AML-193 (cell line): ENCODE measurements around the gene ATXN1.
"Not testable (repeated sequence)": the region's sequence is repeated elsewhere in the genome, so short reads cannot be mapped to it uniquely, and the experiment has no call there.

Experiments used
- DNase-seq, 2 experiments: peaks; one replicate each; lab custom pipeline; 2025; lab: John Stamatoyannopoulos, UW

The ATXN1 gene

DNA sequence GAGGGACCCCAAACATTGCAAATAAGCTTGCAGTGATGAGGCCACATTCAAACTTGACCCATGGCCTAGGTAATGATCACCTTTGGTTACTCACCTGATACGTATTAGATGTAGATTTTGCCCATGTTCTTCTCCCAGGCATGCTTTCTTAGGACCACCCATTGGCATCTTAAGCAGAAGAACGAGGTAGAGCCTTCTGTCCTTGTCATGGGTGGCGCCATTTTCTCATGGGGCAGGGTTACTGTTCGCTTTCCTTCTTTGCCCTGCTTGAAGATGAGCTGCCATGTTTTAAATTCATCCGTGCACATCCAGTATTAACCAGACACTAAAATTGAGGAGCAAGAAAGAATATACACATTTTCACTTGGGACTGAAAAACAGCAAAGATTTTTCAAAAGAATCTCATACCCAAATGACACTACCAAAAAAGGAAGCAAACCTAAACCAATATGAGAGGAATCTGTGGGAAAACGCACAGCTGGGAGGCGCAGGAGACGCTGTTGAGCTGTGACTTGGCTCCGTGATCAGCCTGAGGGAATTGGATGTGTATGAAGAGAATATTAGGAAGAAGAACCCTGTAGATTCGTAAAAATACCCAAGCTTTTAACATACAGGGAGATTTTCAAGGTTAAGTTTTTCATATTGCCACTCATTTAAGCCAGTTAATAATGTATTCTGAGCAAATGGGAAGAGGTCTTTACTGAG, 486.2 kb downstream of the ATXN1 start:
- no peak for DNase-seq

DNA sequence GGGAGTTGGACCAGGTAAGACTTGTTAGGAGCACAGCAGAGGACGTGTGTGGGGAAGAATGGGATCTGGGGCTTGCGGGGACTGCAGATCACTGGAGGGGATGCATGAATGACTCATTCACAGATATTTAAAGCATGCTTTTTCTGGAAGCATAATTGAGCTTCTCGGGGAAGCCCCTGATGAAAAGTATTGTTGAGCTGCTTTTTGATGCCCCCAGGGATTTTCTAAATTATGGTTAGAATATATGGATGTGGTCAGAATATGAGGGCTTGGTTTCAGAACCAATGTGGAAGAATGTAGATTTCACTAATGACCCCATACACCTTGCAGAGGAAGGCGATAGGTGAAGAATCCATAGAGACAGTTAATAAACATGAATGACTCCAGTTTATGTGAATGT, 486.8 kb downstream of the ATXN1 start:
- no peak for DNase-seq

DNA sequence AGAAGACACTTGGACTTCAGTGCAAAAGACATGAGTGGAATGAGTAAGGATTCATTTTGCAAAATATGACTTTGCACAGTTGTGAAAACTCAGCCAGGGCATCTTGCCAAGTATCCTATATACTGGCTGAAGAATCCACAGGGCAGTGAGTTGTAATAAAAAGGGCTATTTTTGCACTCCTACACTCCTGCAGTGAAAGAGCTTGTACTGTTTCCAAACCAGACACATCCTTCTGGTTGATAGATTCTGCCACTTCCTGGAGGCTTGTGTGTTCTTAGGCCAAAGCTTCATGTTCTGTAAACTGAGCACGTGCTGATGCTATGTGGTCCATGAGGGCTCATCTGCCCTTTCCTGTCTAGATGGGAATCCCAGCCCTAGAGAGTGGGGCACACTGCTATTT, 488.0 kb downstream of the ATXN1 start:
- DNase-seq: no peak

DNA sequence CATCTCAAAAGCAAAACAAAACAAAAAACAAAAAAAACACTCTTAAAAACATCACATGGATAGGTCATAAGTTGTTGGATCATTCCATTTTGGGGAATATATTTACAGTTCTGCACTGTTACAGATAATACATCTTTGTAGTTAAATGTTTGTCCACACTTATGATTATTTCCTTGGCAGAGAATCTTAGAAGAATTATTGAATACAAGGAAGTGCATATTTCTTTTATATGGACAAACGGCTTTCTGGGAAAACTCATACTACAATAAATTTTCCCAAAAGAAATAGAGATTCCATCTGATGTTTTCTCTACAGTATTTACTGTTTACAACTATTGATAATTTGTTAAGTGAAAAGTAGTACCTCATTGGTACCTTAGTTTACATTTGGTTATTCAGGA, 489.1 kb downstream of the ATXN1 start:
- no peak for DNase-seq

DNA sequence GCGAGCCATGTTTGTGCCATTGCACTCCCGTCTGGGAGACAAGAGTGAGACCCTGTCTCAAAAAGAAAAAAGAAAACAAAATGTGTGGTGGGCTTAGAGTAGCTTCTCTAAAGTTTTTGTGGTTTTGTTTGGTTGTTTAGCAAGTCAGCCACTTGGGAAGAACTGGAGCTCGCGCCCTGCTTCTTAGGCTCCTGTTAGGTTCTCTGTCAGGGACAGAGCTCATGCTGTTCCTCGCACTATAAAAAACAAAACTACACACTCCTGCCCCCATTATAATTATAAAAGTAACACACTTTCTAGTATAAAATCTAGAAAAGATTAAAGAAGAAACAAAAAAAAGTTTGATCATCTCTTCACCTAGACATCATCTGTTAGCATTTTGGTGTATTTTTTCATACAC, 489.8 kb downstream of the ATXN1 start:
- DNase-seq: no peak

DNA sequence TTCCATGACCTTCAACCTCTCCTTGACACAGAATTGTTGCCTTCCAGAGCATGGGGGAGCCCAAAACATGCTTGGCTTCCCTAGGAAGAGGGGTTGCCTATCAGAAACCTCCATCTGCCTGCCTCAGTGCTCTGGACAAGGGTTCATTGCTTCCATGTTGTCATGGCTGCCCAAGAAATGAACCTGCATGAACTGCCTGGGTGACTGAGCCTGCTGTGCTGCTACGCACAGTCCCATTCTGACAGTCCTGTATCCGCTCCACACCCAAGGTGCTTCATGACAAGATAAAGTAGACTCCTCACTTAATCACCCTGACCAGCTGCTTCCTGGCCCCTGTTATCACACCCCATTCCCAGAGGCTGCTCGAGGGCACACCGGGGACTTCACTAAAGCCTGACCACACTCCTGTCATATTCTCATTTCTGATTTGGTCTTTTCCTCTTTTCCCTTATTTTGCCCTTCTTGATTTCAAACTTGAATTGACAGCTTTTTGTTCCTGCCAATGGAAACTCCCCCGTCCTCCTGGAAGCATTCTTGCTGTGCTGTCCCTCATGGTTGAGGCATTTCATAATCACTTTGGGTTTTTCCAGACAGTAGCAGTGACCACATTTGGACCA, 491.0 kb downstream of the ATXN1 start:
- no peak for DNase-seq

DNA sequence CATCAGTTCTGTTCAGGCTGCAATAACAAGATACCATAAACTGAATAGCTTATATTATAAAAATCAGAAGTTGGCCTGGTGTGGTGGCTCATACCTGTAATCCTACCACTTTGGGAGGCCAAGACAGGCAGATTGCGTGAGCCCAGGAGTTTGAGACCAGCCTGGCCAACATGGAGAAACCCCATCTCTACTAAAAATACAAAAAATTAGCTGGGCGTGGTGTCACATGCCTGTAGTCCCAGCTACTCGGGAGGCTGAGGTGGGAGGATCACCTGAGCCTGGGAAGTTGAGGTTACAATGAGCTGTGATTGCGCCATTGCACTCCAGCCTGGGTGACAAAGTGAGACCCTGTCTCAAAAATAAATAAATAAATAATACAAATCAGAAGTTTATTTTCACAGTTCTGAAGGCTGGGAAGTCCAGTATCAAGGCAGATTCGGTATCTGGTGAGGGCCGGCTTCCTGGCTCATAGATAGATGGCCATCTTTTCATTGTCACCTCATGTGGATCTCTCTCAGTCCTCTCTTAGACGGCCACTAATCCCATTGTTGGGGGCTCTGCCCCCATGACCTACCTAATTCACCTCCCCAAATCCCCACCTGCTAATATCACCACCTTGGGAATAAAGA, 491.7 kb downstream of the ATXN1 start:
- DNase-seq: not testable (repeated sequence)

DNA sequence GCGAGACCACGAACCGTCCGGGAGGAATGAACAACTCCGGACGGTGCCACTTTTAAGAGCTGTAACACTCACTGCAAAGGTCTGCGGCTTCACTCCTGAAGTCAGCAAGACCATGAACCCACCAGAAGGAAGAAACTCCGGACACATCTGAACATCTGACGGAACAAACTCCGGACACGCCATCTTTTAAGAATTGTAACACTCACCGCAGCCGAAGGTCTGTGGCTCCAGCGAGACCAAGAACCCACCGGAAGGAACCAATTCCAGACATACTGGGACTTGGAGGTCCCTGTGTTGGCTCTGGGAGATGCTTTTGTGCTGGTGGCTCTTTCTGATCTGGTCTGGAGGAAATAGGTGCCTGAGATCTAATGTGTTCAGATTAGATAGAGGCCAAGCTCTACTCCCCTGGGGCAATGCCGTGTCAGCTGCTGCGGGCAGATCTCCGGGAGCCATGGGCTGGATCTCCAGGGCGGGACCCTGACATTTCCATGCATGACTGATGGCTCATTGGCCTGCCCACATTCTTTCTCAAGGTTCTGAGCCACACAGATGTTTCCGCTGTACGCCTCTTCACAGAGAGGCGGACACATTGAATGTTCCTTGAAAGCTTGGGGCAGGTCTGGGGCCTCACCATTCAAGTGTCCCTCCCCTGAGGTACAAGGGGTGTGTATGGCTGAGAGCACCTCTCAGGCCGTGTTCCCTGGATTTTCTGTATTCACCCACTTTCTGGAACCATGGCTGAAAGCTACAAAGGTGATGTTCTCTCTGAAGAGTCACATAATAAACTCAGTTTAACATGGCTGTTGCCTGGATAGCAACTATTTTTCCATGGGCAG, 493.6 kb downstream of the ATXN1 start:
- no peak for DNase-seq

DNA sequence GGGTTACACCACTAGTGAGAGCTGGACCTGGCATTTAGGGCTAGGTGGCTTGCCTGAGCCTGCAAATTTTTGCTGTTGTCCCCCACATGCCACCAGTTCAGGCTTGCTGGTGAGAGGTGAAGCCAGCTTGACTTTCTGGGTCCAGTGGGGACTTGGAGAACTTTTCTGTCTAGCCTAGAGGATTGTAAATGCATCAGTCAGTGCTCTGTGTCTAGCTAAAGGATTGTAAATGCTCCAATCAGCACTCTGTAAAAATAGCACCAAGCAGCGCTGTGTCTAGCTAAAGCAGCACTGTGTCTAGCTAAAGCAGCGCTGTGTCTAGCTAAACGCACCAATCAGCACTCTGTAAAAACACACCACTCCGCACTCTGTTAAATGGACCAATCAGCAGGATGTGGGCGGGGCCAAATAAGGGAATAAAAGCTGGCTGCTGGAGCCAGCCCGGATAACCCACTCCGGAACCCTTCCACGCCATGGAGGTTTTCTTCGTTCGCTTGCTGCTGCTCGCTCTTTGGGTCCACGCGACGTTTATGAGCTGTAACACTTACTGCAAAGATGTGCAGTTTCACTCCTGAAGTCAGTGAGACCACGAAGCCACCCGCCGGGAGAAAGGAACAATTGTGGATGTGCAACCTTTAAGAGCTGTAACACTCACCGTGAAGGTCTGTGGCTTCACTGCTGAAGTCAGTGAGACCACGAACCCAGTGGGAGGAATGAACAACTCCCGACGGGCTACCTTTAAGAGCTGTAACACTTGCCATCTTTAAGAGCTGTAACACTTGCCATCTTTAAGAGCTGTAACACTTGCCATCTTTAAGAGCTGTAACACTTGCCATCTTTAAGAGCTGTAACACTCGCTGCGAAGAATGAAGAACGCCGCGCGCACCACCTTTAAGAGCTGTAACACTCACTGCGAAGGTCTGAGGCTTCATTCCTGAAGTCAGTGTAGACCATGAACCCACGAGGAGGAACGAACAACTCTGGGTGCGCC, 495.6 kb downstream of the ATXN1 start:
- DNase-seq: no peak

DNA sequence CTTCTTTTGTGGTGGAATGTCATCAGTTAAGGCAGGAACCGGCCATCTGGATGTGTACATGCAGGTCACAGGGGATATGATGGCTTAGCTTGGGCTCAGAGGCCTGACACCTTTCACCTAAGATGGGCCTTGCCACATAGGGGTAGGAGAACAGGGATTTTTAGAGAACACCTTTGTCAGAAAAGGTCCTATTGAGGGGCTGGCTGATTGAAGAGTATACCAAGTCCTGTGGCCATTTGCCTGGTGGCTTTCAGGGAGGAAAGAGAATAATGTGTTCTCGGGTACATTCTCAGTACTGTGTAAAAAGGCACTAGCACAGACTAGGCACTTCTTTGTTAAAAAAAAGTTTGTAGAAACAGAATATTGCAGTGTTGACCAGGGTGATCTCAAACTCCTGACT, 496.5 kb downstream of the ATXN1 start:
- no peak for DNase-seq

DNA sequence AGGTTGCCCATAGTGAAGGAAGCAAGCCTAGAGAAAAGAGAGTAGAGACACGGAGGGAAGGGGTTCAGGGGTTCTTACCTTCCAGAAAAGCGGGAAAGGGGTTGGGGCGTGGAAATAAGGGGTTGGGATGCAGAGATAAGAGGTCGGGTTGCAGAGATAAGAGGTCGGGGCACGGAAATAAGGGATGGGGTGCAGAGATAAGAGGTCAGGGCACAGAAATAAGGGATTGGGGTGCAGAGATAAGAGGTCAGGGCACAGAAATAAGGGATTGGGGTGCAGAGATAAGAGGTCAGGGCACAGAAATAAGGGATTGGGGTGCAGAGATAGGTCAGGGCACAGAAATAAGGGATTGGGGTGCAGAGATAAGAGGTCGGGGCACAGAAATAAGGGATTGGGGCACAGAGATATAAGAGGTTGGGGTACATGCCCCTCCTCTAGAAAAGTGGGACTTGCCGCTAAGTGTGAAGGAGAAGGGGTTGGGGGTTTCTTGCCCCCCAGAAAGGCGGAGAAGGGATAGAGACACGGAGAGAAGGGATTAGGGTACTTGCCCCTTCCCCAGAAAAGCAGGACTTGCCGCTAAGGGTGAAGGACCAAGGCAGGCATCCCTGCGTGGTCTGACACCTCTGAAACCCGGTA, 497.7 kb downstream of the ATXN1 start:
- DNase-seq: not testable (repeated sequence)

DNA sequence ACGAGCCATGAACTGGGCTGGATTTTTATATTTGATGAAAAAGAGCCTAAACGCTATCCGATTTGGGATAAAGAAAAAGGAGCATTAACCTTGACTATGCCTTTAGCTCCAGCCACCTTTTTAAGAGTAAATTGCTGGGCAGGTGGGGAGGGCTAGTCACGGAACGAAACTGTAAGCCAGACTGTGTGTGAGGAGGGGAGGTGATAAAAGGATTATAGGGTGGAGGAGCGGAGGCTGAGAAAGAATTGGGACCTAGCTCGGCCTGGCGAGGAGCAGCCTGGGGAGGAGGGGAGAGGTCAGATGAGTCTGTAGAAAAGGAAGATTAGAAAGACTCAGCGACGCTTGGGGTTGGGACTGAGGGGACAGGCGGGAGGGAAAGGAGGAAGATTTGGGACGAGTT, 498.5 kb downstream of the ATXN1 start:
- DNase-seq: not testable (repeated sequence)

DNA sequence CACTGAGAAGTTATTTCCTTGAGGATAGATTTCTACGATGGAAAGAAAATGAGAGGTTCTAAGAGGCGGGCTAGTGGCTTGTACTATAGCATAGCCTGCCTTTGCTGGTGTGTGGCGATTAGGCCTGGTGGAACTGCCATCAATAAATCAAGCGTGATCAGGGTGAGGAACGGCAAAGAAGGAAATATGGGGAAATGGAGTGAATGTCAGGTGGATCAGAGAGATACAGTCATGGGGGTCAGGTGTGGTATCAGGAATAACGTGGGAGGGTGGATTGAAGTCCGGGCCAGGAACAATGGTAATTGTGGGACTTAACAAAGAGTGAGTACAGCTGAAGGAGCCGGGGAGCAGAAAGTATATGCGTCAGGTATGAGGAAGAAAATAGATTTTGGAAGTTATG, 500.7 kb downstream of the ATXN1 start:
- DNase-seq: not testable (repeated sequence)

DNA sequence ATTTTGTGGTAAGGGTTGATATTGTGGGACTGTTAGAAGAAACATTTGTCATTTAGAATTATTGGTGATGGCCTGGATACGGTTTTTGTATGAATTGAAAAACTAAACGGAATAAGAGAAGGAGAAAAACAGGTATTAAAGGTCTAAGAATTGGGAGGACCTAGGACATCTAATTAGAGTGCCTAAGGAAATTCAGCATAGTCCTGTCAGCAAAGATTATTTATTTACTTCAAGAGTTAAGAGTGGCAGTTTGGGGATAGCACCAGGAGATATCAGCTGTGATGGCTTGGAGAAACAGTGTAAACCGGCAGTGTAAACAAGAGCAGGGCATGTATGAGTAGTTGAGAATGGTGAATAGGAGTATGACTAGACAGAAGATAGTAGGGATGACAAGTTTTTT, 501.7 kb downstream of the ATXN1 start:
- not testable (repeated sequence) for DNase-seq

DNA sequence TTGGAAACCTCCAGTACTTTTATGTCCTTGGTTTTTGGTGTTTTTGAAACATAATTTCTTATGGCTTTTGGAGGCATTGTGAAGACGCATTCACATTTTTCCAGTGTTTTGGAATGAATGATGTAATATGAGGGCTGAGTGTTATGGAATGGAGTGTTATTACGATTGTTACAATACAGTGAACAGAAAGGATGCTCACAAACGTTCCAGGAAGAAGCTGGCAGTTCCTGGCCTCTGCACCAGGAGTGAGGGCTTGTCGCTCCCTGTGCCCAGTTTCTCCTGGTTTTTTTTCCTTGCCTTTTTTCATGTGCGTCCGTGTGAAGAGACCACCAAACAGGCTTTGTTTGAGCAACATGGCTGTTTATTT, 502.6 kb downstream of the ATXN1 start:
- no peak for DNase-seq

DNA sequence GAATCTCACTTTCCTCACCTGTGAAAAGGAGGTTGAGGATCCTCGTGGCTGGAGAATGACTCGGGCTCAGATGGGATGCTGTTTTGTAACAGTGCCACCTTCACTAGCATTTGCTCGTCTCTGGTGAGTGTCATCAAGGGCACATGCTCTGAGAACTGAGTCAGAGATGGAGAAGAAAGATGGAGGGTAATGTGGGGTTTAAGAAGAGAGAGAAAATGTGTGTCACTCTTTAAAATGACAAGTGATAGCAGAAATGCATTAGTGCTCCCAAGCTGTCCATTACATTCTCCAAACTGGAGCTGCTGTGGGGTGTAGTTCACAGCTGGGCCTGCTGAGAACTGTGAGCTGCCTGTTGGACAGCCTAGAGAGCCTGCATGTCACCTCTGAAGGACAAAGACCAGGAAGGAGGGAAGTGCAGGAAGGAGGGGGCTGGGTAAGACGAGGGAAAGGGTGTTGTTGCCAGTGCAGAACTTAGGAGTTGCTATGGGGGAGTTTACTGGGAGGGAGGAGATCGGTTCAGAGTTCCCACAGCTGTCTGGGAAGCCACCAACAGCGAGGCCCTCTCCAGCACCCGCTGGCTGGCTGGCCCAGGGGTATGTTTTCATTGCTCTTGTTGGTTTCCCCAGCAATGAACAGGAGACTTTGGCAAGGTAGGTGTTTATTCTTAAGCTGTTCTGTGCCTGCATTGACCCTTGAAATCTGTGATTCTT, 503.1 kb downstream of the ATXN1 start:
- no peak for DNase-seq

DNA sequence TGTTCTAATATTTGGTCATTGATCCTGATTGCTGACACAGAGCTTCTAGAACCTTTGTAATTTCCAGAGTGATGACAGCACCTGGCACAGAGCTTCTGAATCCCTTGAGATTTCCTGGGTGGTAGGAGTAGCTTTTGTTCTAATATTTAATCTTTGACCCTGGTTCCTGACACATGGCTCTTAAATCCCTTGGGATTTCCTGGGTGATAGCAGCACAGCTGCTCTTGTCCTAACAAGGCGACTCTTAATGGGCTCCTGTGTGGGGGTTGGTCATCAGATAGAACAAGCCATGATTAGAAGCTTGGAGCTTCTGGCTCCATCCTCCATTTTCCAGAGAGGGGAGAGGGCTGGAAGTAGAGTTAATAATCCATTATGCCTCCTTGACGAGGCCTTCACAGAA, 504.5 kb downstream of the ATXN1 start:
- no peak for DNase-seq

DNA sequence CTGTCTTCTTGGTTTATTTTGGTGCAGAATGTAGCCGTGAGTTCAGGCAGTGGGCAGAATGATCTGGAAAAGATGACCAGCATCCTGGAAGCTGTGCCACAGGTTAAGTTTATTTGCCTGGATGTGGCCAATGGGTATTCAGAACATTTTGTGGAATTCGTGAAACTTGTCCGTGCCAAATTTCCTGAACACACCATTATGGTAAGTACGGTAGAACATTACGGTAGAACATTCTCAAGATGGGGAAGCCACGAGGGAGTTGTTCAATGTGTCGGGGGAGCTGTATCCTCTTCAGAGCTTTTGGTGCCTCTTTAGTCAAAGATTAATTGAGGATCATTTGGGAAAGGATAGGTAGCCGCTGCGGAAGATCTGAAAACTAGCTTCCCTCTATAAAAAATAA, 506.7 kb downstream of the ATXN1 start:
- no peak for DNase-seq

DNA sequence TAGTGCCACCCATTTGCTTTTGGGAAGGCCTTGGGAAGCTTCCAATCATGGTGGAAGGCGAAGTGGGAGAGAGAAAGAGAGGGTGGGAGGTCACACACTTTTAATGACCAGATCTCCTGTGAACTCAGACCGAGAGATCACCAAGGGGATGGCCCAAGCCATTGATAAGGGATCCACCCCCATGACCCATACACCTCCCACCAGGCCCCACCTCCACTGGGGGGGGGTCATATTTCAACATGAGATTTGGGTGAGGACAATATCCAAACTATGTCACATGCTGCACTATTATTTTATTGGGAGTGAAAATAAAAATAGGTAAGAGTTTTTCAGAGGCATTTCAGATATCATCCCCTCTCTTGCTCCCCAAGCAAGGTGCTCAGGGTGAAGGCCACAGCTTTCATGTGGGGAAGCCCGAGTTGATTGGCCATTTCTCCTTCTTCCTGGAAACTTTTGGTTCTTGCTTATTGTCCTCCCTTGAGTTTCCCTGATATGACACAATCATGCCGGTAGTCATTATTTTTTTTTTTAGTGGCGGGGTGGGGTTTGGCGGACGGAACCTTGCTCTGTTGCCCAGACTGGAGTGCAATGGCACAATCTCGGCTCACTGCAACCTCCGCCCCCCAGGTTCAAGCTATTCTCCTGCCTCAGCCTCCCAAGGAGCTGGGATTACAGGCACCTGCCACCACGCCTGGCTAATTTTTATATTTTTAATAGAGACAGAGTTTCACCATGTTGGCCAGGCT, 507.7 kb downstream of the ATXN1 start:
- DNase-seq: no peak
